Body of pancreas (tissue), 4 donors: ENCODE data around the gene SPATS2L.

ENCODE experiments used
- POLR2A ChIP-seq, 3 donors: fragments of 450-650 bp; IDR thresholded peaks; one replicate each; pipeline ENCODE4 v1.6.1; 2016; ENCODE audit warnings: antibody characterized with exemption in 3 of 3, mild to moderate bottlenecking in 2 of 3
- TF ChIP-seq, protein P1 (sequence below), 7 experiments: fragments of 450-650 bp in 4 of 7; fragments of 200-600 bp in 3 of 7; sonication (generic) in 3 of 7; IDR thresholded peaks; one replicate each; pipeline ENCODE4 v1.5.1; 2016 to 2019; ENCODE audit warnings: antibody characterized with exemption in 7 of 7

DNA sequence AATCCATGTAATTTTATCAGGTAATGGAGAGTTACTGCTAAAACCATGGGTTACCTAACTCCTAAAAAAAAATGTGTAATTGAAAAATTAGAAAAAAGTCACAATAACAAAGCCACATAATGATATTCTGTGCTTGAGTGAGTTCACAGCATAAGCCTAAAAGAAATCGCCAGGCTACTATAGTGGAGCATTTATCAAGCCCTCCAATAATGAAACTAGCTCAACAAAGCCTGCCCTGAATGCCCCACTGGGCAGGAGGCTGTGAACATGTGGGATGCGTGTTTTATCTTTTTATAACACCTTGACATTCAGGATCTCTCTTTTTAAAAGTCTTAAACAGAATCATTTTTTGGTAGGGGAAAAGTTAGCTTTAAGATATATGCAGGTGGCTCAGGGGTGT is 117.0 kb downstream of the SPATS2L start:
- TF ChIP-seq POLR2A (IDR thresholded peaks at IDR 0.05), result no peak
- TF ChIP-seq, protein P1, sequence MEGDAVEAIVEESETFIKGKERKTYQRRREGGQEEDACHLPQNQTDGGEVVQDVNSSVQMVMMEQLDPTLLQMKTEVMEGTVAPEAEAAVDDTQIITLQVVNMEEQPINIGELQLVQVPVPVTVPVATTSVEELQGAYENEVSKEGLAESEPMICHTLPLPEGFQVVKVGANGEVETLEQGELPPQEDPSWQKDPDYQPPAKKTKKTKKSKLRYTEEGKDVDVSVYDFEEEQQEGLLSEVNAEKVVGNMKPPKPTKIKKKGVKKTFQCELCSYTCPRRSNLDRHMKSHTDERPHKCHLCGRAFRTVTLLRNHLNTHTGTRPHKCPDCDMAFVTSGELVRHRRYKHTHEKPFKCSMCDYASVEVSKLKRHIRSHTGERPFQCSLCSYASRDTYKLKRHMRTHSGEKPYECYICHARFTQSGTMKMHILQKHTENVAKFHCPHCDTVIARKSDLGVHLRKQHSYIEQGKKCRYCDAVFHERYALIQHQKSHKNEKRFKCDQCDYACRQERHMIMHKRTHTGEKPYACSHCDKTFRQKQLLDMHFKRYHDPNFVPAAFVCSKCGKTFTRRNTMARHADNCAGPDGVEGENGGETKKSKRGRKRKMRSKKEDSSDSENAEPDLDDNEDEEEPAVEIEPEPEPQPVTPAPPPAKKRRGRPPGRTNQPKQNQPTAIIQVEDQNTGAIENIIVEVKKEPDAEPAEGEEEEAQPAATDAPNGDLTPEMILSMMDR (IDR thresholded peaks at IDR 0.05), result no peak
